Embryonic facial prominence (tissue), 1 donor: ENCODE measurements around the gene MAPRE3.
A peak's percentile ranks its signal among the peaks of the same experiment; 100 is the strongest.

Experiments used
- DNase-seq: peaks from one replicate; pipeline ENCODE4 v3.0.0-alpha.2; 2016; ENCODE audit errors: extremely low spot score

The MAPRE3 gene

GRCh38 chr2:27014771-27015433, 44.5 kb downstream of the MAPRE3 start:
- DNase-seq = no peak

GRCh38 chr2:27016801-27017325, 46.4 kb downstream of the MAPRE3 start:
- DNase-seq = no peak

- DNase-seq = no peak
These were observed 47.7 kb downstream of the MAPRE3 start for GRCh38 chr2:27018142-27018541.

- no peak for DNase-seq
These were observed 49.0 kb downstream of the MAPRE3 start for GRCh38 chr2:27019459-27019858.

GRCh38 chr2:27019931-27020855, 49.8 kb downstream of the MAPRE3 start:
- no peak for DNase-seq

GRCh38 chr2:27021253-27022049, 51.0 kb downstream of the MAPRE3 start:
- DNase-seq = no peak

GRCh38 chr2:27023740-27024139, 53.3 kb downstream of the MAPRE3 start:
- DNase-seq = no peak

GRCh38 chr2:27024188-27024587, 53.8 kb downstream of the MAPRE3 start:
- DNase-seq = no peak

- no peak for DNase-seq
These were observed 54.4 kb downstream of the MAPRE3 start for GRCh38 chr2:27024812-27025211.

- no peak for DNase-seq
These were observed 54.9 kb downstream of the MAPRE3 start for GRCh38 chr2:27025281-27025800.

- no peak for DNase-seq
These were observed 55.7 kb downstream of the MAPRE3 start for GRCh38 chr2:27025861-27026851.

GRCh38 chr2:27027211-27027651, 56.8 kb downstream of the MAPRE3 start:
- no peak for DNase-seq

- no peak for DNase-seq
These were observed 58.6 kb downstream of the MAPRE3 start for GRCh38 chr2:27029051-27029450.

- peak; percentile 49 for DNase-seq
These were observed 62.2 kb downstream of the MAPRE3 start, which contains the start of gene TMEM214 for GRCh38 chr2:27032495-27033252. TSS of gene TMEM214 (plus strand) at chr2:27032965. CDS start at chr2:27033016, 51 bp downstream.

- no peak for DNase-seq
These were observed 62.9 kb downstream of the MAPRE3 start for GRCh38 chr2:27033253-27033852.

- no peak for DNase-seq
These were observed 67.6 kb downstream of the MAPRE3 start for GRCh38 chr2:27038012-27038411.

- DNase-seq = no peak
These were observed 68.3 kb downstream of the MAPRE3 start for GRCh38 chr2:27038631-27039339.

- DNase-seq = no peak
These were observed 69.0 kb downstream of the MAPRE3 start for GRCh38 chr2:27039426-27039825.
